Lung (tissue), 12 donors: Measurements from ENCODE around the gene GPC5. TPM values are rescaled to one million over a fixed set of nuclear protein-coding genes. Genes with fewer than 3 reads are reported as not detected.

Experiments used
- ATAC-seq: fragments of 200-7000 bp; cut with Tn5 transposase; one replicate; pipeline ENCODE4 v1.9.1; 2020; ENCODE audit warnings: moderate number of reproducible peaks; ENCODE audit not compliant: insufficient read depth, low FRiP score
- DNase-seq, 3 donors: peaks; one replicate each; pipeline ENCODE4 v3.0.0-alpha.2; 2013 to 2017
- H3K27ac ChIP-seq, 2 donors: one replicate each; pipeline ENCODE4 v1.5.1; 2013; ENCODE audit warnings: mild to moderate bottlenecking in 2 of 2, moderate library complexity in 2 of 2, control low read depth in 1 of 2, inconsistent platforms in 1 of 2, low read depth in 1 of 2, low read length in 1 of 2
- H3K27me3 ChIP-seq, 3 donors: one replicate each; pipeline ENCODE4 v1.5.1; 2013; ENCODE audit warnings: low read length in 2 of 3; ENCODE audit not compliant: control insufficient read depth in 3 of 3, insufficient read depth in 3 of 3
- H3K36me3 ChIP-seq, 4 donors: one replicate each; pipeline ENCODE4 v1.5.1; 2013; ENCODE audit warnings: low read length in 4 of 4, mild to moderate bottlenecking in 1 of 4, moderate library complexity in 1 of 4; ENCODE audit not compliant: control insufficient read depth in 4 of 4, insufficient read depth in 4 of 4
- H3K4me1 ChIP-seq, 5 donors: one replicate each; pipeline ENCODE4 v1.5.1; 2013; ENCODE audit warnings: low read length in 5 of 5, mild to moderate bottlenecking in 2 of 5, moderate library complexity in 1 of 5; ENCODE audit not compliant: control insufficient read depth in 5 of 5, insufficient read depth in 5 of 5
- H3K4me3 ChIP-seq: one replicate; pipeline ENCODE4 v1.5.1; 2013; ENCODE audit warnings: mild to moderate bottlenecking, control low read depth, moderate library complexity
- H3K9ac ChIP-seq, 2 donors: one replicate each; pipeline ENCODE4 v1.5.1; 2013; ENCODE audit warnings: low read length in 2 of 2, control low read depth in 1 of 2; ENCODE audit not compliant: insufficient read depth in 1 of 2
- H3K9me3 ChIP-seq, 4 donors: one replicate each; pipeline ENCODE4 v1.5.1; 2013; ENCODE audit warnings: low read length in 3 of 4, mild to moderate bottlenecking in 1 of 4, moderate library complexity in 1 of 4; ENCODE audit not compliant: control insufficient read depth in 4 of 4, insufficient read depth in 3 of 4
- CTCF ChIP-seq: IDR thresholded peaks from 2 replicates; pipeline ENCODE4 v1.5.1; 2012; ENCODE audit warnings: mild to moderate bottlenecking; ENCODE audit errors: control extremely low read depth, extremely low read depth
- WGBS, 2 donors: extraction: QIAGEN DNeasy Blood & Tissue Kit; methylation state at CpG; one replicate each; pipeline ENCODE4 v1.1.7; 2013; 5-methylcytosine and 5-hydroxymethylcytosine counted together
- polyA plus RNA-seq, 2 donors: library from polyadenylated mRNA; stranded (reverse); fragments of 200-250 nt; gene quantifications; one replicate each; pipeline ENCODE4 v1.2.1, GENCODE V29; 2013
- total RNA-seq, 2 donors: library from RNA; depleted of rRNA in 1 of 2; stranded (reverse); fragments of >200 nt in 1 of 2; gene quantifications; one replicate each; pipeline ENCODE4 v1.2.1, GENCODE V29; 2014 to 2021
- donor health status: control.
- donor health status: control.
- donor health status: Bipolar disorder and iron deficiency.
- donor health status: healthy.
- donor health status: DM: yes; HTN: yes; CAD: no.

GPC5 gene
- total and polyA plus RNA-seq, 4 donors, result 0.55 to 37.3 (median 4.4) TPM

GRCh38 chr13:91722267-91722884, 324.0 kb downstream of the GPC5 start:
- peaks cover 0 to 2% (median 0%) of the 10 kb centered on the region in 5 donors for H3K4me1 ChIP-seq
- H3K27me3 ChIP-seq, result no peaks in the 10 kb centered on the region
- no peak overlapping the region for H3K27ac ChIP-seq
- H3K36me3 ChIP-seq, result no peaks in the 10 kb centered on the region
- DNase-seq (peak in 2 of 3 donors; percentile 69 to 74), ATAC-seq (no peak)
- no peak for TF ChIP-seq CTCF
- H3K9me3 ChIP-seq, result no peaks in the 10 kb centered on the region
- WGBS, 2 donors, result 23 to 26% methylated on average over 4 of the region's 4 CpGs
- no peak overlapping the region for H3K4me3 ChIP-seq
- H3K9ac ChIP-seq, result no peak overlapping the region

GRCh38 chr13:91724591-91724990, 326.2 kb downstream of the GPC5 start:
- no peaks in the 10 kb centered on the region for H3K36me3 ChIP-seq
- no peak overlapping the region for H3K4me3 ChIP-seq
- H3K27me3 ChIP-seq, result no peaks in the 10 kb centered on the region
- DNase-seq (no peak), ATAC-seq (no peak)
- H3K27ac ChIP-seq, result no peak overlapping the region
- peaks cover 0 to 2% (median 0%) of the 10 kb centered on the region in 5 donors for H3K4me1 ChIP-seq
- 74 to 85% methylated on average over 3 of the region's 3 CpGs for WGBS, 2 donors
- no peak for TF ChIP-seq CTCF
- H3K9ac ChIP-seq, result no peak overlapping the region
- H3K9me3 ChIP-seq, result no peaks in the 10 kb centered on the region

GRCh38 chr13:91725646-91726045, 327.2 kb downstream of the GPC5 start:
- Histone ChIP-seq H3K27ac (no peak overlapping the region), H3K36me3 (no peaks in the 10 kb centered on the region), H3K9ac (no peak overlapping the region), H3K4me1 (peaks cover 0 to 2% (median 0%) of the 10 kb centered on the region in 5 donors), H3K27me3 (no peaks in the 10 kb centered on the region), H3K9me3 (no peaks in the 10 kb centered on the region), H3K4me3 (no peak overlapping the region)
- TF ChIP-seq CTCF, result no peak
- no peak for ATAC-seq
- WGBS, 2 donors, result 55 to 61% methylated on average over 4 of the region's 4 CpGs
- DNase-seq, result no peak

DNA sequence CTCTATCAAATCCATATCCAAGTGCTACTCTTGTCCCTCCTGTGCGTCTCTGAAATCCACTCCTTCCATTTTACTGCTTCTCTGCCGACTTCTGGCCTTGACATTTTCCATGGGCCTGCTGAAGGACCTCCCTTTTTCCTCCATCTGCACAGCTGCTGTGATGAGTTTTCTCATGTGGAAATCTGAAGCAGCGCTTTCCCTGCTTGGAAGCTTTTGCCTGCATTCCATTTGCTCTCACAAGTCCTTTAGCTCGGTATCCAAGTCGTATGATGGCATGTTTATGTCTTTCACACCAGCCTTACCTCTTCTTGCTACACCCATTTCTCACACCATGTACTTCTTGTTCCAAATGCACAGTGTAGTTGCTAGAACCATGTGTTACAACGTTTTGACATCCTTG, 328.2 kb downstream of the GPC5 start:
- WGBS, 2 donors, result 76 to 85% methylated on average over 6 of the region's 6 CpGs
- H3K4me1 ChIP-seq, result peaks cover 0 to 2% (median 0%) of the 10 kb centered on the region in 5 donors
- no peak for TF ChIP-seq CTCF
- no peaks in the 10 kb centered on the region for H3K36me3 ChIP-seq
- H3K9me3 ChIP-seq, result no peaks in the 10 kb centered on the region
- DNase-seq, result no peak
- H3K27ac ChIP-seq, result no peak overlapping the region
- no peaks in the 10 kb centered on the region for H3K27me3 ChIP-seq
- H3K9ac ChIP-seq, result no peak overlapping the region
- no peak overlapping the region for H3K4me3 ChIP-seq
- no peak for ATAC-seq
